Right lobe of liver (tissue), 4 donors: ENCODE data around the gene IFNE.

Experiments
- POLR2A ChIP-seq: fragments of 450-650 bp; IDR thresholded peaks from one replicate; pipeline ENCODE4 v1.6.1; 2017; ENCODE audit warnings: antibody characterized with exemption, mild to moderate bottlenecking
- TF ChIP-seq, protein P1 (sequence below), 4 donors: fragments of 200-600 bp in 3 of 4; fragments of 450-650 bp in 1 of 4; IDR thresholded peaks; one replicate each; pipeline versions ENCODE4 v1.5.1 to v1.8.0; 2016 to 2022; ENCODE audit warnings: antibody characterized with exemption in 4 of 4, mild to moderate bottlenecking in 2 of 4
- donor health status: DM: no; HTN: no; CAD: no.
- donor health status: DM: no; HTN: no; CAD: no.
- donor health status: DM: no; HTN: yes; CAD: no.

DNA sequence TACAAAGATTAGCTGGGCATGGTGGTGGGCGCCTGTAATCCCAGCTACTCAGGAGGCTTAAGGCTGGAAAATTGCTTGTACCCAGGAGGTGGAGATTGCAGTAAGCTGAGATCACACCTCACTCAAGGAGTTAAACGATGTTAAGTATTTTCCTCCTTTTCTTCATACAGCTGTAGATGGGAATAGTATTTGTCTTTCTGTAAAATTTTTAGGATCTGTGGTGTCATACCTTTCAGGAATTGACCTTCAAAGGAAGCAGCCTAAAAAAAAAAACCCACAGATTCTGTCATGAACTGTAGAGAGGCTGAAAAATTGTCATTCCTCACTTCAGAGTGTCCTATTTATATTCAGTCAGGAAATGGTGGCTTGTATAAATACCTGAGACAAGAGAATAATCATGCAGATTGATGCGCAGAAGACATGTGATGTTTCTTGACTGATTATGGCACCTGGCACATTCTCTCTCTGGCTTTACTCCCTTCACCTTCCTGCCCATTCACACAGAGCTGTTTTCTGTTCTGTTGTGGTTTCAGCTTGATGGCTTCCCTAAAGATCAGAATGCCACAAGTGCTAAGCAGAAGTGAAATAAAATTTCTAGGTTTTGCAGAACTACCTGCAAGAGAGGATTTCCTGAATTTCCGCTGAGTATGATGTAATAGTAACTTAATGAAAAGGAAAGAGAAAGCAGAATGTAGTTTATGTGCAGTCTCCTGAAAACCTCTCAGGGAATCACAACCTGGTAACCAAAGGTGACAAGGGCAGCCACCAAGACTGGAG lies 38.1 kb downstream of the IFNE start:
- TF ChIP-seq POLR2A: no peak
- TF ChIP-seq, protein P1, sequence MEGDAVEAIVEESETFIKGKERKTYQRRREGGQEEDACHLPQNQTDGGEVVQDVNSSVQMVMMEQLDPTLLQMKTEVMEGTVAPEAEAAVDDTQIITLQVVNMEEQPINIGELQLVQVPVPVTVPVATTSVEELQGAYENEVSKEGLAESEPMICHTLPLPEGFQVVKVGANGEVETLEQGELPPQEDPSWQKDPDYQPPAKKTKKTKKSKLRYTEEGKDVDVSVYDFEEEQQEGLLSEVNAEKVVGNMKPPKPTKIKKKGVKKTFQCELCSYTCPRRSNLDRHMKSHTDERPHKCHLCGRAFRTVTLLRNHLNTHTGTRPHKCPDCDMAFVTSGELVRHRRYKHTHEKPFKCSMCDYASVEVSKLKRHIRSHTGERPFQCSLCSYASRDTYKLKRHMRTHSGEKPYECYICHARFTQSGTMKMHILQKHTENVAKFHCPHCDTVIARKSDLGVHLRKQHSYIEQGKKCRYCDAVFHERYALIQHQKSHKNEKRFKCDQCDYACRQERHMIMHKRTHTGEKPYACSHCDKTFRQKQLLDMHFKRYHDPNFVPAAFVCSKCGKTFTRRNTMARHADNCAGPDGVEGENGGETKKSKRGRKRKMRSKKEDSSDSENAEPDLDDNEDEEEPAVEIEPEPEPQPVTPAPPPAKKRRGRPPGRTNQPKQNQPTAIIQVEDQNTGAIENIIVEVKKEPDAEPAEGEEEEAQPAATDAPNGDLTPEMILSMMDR (IDR thresholded peaks at IDR 0.05): no peak
